ENCODE results near the gene RMND5A. TPM values are rescaled to one million over a fixed set of nuclear protein-coding genes. Genes with fewer than 3 reads are reported as not detected.

The RMND5A gene
- total RNA-seq, 1 donor from 2014 or later = 45.0 TPM

DNA sequence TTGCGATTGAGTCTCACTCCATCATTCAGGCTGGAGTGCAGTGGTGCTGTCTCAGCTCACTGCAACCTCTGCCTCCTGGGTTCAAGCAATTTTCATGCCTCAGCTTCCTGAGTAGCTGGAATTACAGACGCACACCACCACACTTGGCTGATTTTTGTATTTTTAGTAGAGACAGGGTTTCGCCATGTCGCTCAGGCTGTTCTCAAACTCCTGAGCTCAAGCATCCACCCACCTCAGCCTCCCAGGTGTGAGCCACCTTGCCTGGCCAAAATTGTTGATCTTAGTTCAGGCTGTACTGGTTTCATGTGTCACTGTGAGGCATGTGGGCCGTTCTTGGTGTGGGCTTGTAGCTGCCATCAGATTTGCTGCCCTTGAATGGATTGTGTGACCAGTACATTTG is 52.5 kb downstream of the RMND5A start:
- H3K4me3 Mint-ChIP-seq = no peak overlapping the region
- no peaks in the 10 kb centered on the region for H3K27me3 Mint-ChIP-seq
- H3K4me1 Mint-ChIP-seq (ENCODE audit: unreplicated experiment) = no peaks in the 10 kb centered on the region
- TF ChIP-seq CTCF (conservative IDR thresholded peaks at IDR 0.05) = no peak
- DNase-seq (ENCODE audit: extremely low spot score, unreplicated experiment) = no peak
- peaks cover 30% of the 10 kb centered on the region for H3K36me3 Mint-ChIP-seq
- H3K27ac Mint-ChIP-seq = no peak overlapping the region
- no peaks in the 10 kb centered on the region for H3K9me3 Mint-ChIP-seq

DNA sequence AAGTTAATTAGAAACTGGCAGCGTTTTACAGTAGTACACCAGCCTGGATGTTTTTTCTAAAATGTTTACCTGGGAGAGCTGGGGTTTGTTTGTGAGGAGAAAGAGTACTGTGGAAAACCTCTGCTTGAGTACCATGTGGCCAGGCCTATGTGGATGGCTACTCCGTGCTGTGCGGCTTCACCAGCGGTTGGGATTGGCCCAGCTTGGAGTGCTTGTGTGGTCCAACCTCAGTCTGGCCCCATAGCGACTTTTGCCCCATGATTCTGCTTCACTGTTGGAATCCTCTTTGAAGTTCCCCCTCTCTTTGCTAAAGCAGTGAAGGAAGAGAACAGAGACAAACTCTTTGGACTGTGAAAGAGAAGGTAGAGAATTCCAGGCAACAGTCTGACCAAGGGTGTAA is 54.8 kb downstream of the RMND5A start:
- no peaks in the 10 kb centered on the region for H3K27me3 Mint-ChIP-seq
- H3K4me1 Mint-ChIP-seq (ENCODE audit: unreplicated experiment) = no peaks in the 10 kb centered on the region
- H3K27ac Mint-ChIP-seq = no peak overlapping the region
- no peak for TF ChIP-seq CTCF (conservative IDR thresholded peaks at IDR 0.05)
- no peaks in the 10 kb centered on the region for H3K9me3 Mint-ChIP-seq
- no peak for DNase-seq (ENCODE audit: extremely low spot score, unreplicated experiment)
- peaks cover 24% of the 10 kb centered on the region for H3K36me3 Mint-ChIP-seq
- H3K4me3 Mint-ChIP-seq = no peak overlapping the region

DNA sequence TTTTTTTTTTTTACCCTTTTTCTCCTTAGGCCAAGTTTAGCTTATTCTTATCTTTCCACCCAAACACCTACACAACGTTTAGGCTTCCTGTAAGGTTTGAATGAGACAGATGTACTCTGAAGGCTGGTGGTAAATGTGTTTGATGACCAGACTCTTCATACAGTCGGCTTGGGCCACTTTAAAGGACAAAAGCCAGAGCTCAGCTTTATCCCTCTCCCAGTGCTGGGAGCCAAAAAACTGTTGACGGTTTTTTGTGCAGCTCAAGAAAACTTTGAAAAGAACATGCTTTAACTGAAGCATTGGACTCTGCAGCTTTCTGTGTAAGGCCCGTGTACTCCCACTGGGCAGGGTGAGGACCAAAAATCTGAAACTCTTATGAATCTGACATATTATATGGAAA is 55.2 kb downstream of the RMND5A start:
- Mint-ChIP-seq H3K4me3 (no peak overlapping the region), H3K36me3 (peaks cover 24% of the 10 kb centered on the region), H3K4me1 (ENCODE audit: unreplicated experiment) (no peaks in the 10 kb centered on the region), H3K27me3 (no peaks in the 10 kb centered on the region), H3K27ac (no peak overlapping the region), H3K9me3 (no peaks in the 10 kb centered on the region)
- no peak for TF ChIP-seq CTCF (conservative IDR thresholded peaks at IDR 0.05)
- DNase-seq (ENCODE audit: extremely low spot score, unreplicated experiment) = no peak

GRCh38 chr2:86776532-86776931 is 56.4 kb downstream of the RMND5A start:
- no peak overlapping the region for H3K27ac Mint-ChIP-seq
- peaks cover 17% of the 10 kb centered on the region for H3K36me3 Mint-ChIP-seq

GRCh38 chr2:86778957-86779356 is 58.9 kb downstream of the RMND5A start:
- Mint-ChIP-seq H3K36me3 (peaks cover 6% of the 10 kb centered on the region), H3K27me3 (peaks cover 6% of the 10 kb centered on the region), H3K4me3 (no peak overlapping the region), H3K27ac (no peak overlapping the region), H3K4me1 (ENCODE audit: unreplicated experiment) (no peaks in the 10 kb centered on the region), H3K9me3 (no peaks in the 10 kb centered on the region)
- TF ChIP-seq CTCF (conservative IDR thresholded peaks at IDR 0.05) = no peak
- DNase-seq (ENCODE audit: extremely low spot score, unreplicated experiment) = no peak

More at GRCh38 chr2:86776532-86776931, 56.4 kb downstream of the RMND5A start:
- Mint-ChIP-seq H3K9me3 (no peaks in the 10 kb centered on the region), H3K4me3 (no peak overlapping the region), H3K27me3 (no peaks in the 10 kb centered on the region), H3K4me1 (ENCODE audit: unreplicated experiment) (no peaks in the 10 kb centered on the region)
- TF ChIP-seq CTCF (conservative IDR thresholded peaks at IDR 0.05) = no peak
- DNase-seq (ENCODE audit: extremely low spot score, unreplicated experiment) = no peak

DNA sequence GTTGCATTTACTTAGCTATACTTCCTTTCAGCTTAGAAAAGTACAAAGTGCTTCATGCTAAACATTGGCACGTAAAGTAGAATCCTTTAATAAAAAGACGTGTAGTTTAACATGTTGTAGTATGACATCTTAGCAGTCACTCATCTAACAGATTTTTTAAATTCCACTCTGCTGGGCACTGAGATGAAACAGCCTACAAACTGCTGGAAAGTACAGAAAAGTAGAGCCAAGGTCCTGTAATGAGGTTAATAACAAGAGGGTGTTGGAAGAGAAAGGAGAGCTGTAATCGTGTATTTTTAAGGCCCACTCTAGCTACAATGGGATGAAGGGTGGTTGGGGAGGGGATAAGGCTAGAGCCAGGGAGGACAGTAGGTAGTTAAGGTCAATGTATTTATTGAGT is 59.9 kb downstream of the RMND5A start:
- Mint-ChIP-seq H3K36me3 (no peaks in the 10 kb centered on the region), H3K9me3 (no peaks in the 10 kb centered on the region), H3K4me1 (ENCODE audit: unreplicated experiment) (no peaks in the 10 kb centered on the region), H3K27ac (no peak overlapping the region), H3K27me3 (peaks cover 16% of the 10 kb centered on the region), H3K4me3 (no peak overlapping the region)
- DNase-seq (ENCODE audit: extremely low spot score, unreplicated experiment) = no peak
- no peak for TF ChIP-seq CTCF (conservative IDR thresholded peaks at IDR 0.05)
